ENCODE measurements around the gene CAPRIN1. TPM values are rescaled to one million over a fixed set of nuclear protein-coding genes. Genes with fewer than 3 reads are reported as not detected.

Gene CAPRIN1
- total and polyA plus RNA-seq, 2 experiments from 2014 or later = 127 to 176 TPM

GRCh38 chr11:34147581-34147980 lies 96.0 kb downstream of the CAPRIN1 start:
- Histone ChIP-seq H3K9ac (no peak overlapping the region), H3K9me2 (ENCODE audit: insufficient read depth) (no peaks in the 10 kb centered on the region), H3K4me1 (ENCODE audit: insufficient read depth) (peaks cover 10% of the 10 kb centered on the region), H3K4me3 (no peak overlapping the region), H3K36me3 (ENCODE audit: low read depth) (peaks cover 14% of the 10 kb centered on the region), H3K4me2 (ENCODE audit: unreplicated experiment) (no peak overlapping the region), H3K27ac (no peak overlapping the region), H3K9me3 (ENCODE audit: low read depth) (no peaks in the 10 kb centered on the region), H2AFZ (no peak overlapping the region), H3K27me3 (replicated peaks; ENCODE audit: insufficient read depth) (no peaks in the 10 kb centered on the region), H3K79me2 (ENCODE audit: insufficient read depth) (no peaks in the 10 kb centered on the region), H4K20me1 (ENCODE audit: insufficient read depth) (no peaks in the 10 kb centered on the region), H3F3A (ENCODE audit: insufficient read depth) (no peaks in the 10 kb centered on the region)
- in situ Hi-C loops (cut with MboI) = no loop called here
- WGBS, 2 experiments (ENCODE audit: low coverage in 1 of 2, low lambda C conversion rate in 2 of 2, missing lambda C conversion rate in 2 of 2) = 77 to 80% methylated on average over 8 of the region's 8 CpGs
- DNase-seq = no peak
- TF ChIP-seq EZH2phosphoT487 (IDR thresholded peaks at IDR 0.05; ENCODE audit: insufficient read depth, low read depth) (no peak), EZH2 (IDR thresholded peaks at IDR 0.05; ENCODE audit: insufficient read depth, poor library complexity, severe bottlenecking) (no peak)

GRCh38 chr11:34148504-34149165 lies 97.1 kb downstream of the CAPRIN1 start:
- Histone ChIP-seq H3K27me3 (replicated peaks; ENCODE audit: insufficient read depth) (no peaks in the 10 kb centered on the region), H3K27ac (no peak overlapping the region), H2AFZ (no peak overlapping the region), H3K4me1 (ENCODE audit: insufficient read depth) (peaks cover 10% of the 10 kb centered on the region), H3F3A (ENCODE audit: insufficient read depth) (no peaks in the 10 kb centered on the region), H3K4me2 (ENCODE audit: unreplicated experiment) (no peak overlapping the region), H3K9ac (no peak overlapping the region), H3K79me2 (ENCODE audit: insufficient read depth) (no peaks in the 10 kb centered on the region), H3K36me3 (ENCODE audit: low read depth) (peaks cover 13% of the 10 kb centered on the region), H3K9me3 (ENCODE audit: low read depth) (no peaks in the 10 kb centered on the region), H4K20me1 (ENCODE audit: insufficient read depth) (no peaks in the 10 kb centered on the region), H3K4me3 (no peak overlapping the region), H3K9me2 (ENCODE audit: insufficient read depth) (no peaks in the 10 kb centered on the region)
- TF ChIP-seq EZH2phosphoT487 (IDR thresholded peaks at IDR 0.05; ENCODE audit: insufficient read depth, low read depth) = no peak
- no peak for TF ChIP-seq EZH2 (IDR thresholded peaks at IDR 0.05; ENCODE audit: insufficient read depth, poor library complexity, severe bottlenecking)
- no peak for DNase-seq
- in situ Hi-C loops (cut with MboI) = no loop called here
- WGBS, 2 experiments (ENCODE audit: low coverage in 1 of 2, low lambda C conversion rate in 2 of 2, missing lambda C conversion rate in 2 of 2) = 88 to 95% methylated on average over 15 to 16 of the region's 16 CpGs

GRCh38 chr11:34149274-34149673 lies 97.7 kb downstream of the CAPRIN1 start:
- H3K4me3 ChIP-seq = no peak overlapping the region
- TF ChIP-seq EZH2 (IDR thresholded peaks at IDR 0.05; ENCODE audit: insufficient read depth, poor library complexity, severe bottlenecking) (no peak), EZH2phosphoT487 (IDR thresholded peaks at IDR 0.05; ENCODE audit: insufficient read depth, low read depth) (no peak)
- H3K9ac ChIP-seq = no peak overlapping the region
- no peaks in the 10 kb centered on the region for H3K9me3 ChIP-seq (ENCODE audit: low read depth)
- 88 to 95% methylated on average over 7 of the region's 7 CpGs for WGBS, 2 experiments (ENCODE audit: low coverage in 1 of 2, low lambda C conversion rate in 2 of 2, missing lambda C conversion rate in 2 of 2)
- no peak for DNase-seq
- in situ Hi-C loops (cut with MboI) = no loop called here
- H2AFZ ChIP-seq = no peak overlapping the region
- no peaks in the 10 kb centered on the region for H3K9me2 ChIP-seq (ENCODE audit: insufficient read depth)
- H4K20me1 ChIP-seq (ENCODE audit: insufficient read depth) = no peaks in the 10 kb centered on the region
- no peak overlapping the region for H3K4me2 ChIP-seq (ENCODE audit: unreplicated experiment)
- peaks cover 10% of the 10 kb centered on the region for H3K4me1 ChIP-seq (ENCODE audit: insufficient read depth)
- H3F3A ChIP-seq (ENCODE audit: insufficient read depth) = no peaks in the 10 kb centered on the region
- H3K27ac ChIP-seq = no peak overlapping the region
- peaks cover 13% of the 10 kb centered on the region for H3K36me3 ChIP-seq (ENCODE audit: low read depth)
- H3K27me3 ChIP-seq (replicated peaks; ENCODE audit: insufficient read depth) = no peaks in the 10 kb centered on the region
- H3K79me2 ChIP-seq (ENCODE audit: insufficient read depth) = no peaks in the 10 kb centered on the region

- in situ Hi-C loops (cut with MboI) = no loop called here
- DNase-seq = peak; percentile 49
- no peaks in the 10 kb centered on the region for H3F3A ChIP-seq (ENCODE audit: insufficient read depth)
Observed at GRCh38 chr11:34149786-34150185, 98.3 kb downstream of the CAPRIN1 start.

More at GRCh38 chr11:34149786-34150185, 98.3 kb downstream of the CAPRIN1 start:
- no peak overlapping the region for H3K9ac ChIP-seq
- no peak overlapping the region for H3K27ac ChIP-seq
- no peaks in the 10 kb centered on the region for H3K79me2 ChIP-seq (ENCODE audit: insufficient read depth)
- no peaks in the 10 kb centered on the region for H3K9me3 ChIP-seq (ENCODE audit: low read depth)
- H3K4me3 ChIP-seq = no peak overlapping the region
- WGBS, 2 experiments (ENCODE audit: low coverage in 1 of 2, low lambda C conversion rate in 2 of 2, missing lambda C conversion rate in 2 of 2) = 89 to 91% methylated on average over 13 of the region's 13 CpGs
- H3K4me2 ChIP-seq (ENCODE audit: unreplicated experiment) = no peak overlapping the region
- H3K36me3 ChIP-seq (ENCODE audit: low read depth) = peaks cover 7% of the 10 kb centered on the region
- H2AFZ ChIP-seq = no peak overlapping the region
- H4K20me1 ChIP-seq (ENCODE audit: insufficient read depth) = no peaks in the 10 kb centered on the region
- H3K9me2 ChIP-seq (ENCODE audit: insufficient read depth) = no peaks in the 10 kb centered on the region
- no peak for TF ChIP-seq EZH2 (IDR thresholded peaks at IDR 0.05; ENCODE audit: insufficient read depth, poor library complexity, severe bottlenecking)
- TF ChIP-seq EZH2phosphoT487 (IDR thresholded peaks at IDR 0.05; ENCODE audit: insufficient read depth, low read depth) = no peak
- no peaks in the 10 kb centered on the region for H3K27me3 ChIP-seq (replicated peaks; ENCODE audit: insufficient read depth)
- H3K4me1 ChIP-seq (ENCODE audit: insufficient read depth) = peaks cover 10% of the 10 kb centered on the region
